ENCODE data around the gene HSF4. TPM values are rescaled to one million over a fixed set of nuclear protein-coding genes. Genes with fewer than 3 reads are reported as not detected.

Gene HSF4
- total RNA-seq, 1 donor from 2014 or later, result 0.63 TPM

- no peak for DNase-seq (ENCODE audit: low read depth)
- no peak overlapping the region for H3K4me3 ChIP-seq (ENCODE audit: low read depth, low read length)
- no peak for TF ChIP-seq CTCF (conservative IDR thresholded peaks at IDR 0.05; ENCODE audit: low read depth, low read length)
Measured at GRCh38 chr16:67145746-67146145, 18.8 kb upstream of the HSF4 start.

GRCh38 chr16:67146523-67147357, 17.8 kb upstream of the HSF4 start:
- TF ChIP-seq CTCF (conservative IDR thresholded peaks at IDR 0.05; ENCODE audit: low read depth, low read length), result peak; percentile 21
- H3K4me3 ChIP-seq (ENCODE audit: low read depth, low read length), result no peak overlapping the region
- DNase-seq (ENCODE audit: low read depth), result no peak

GRCh38 chr16:67147437-67148140, 17.0 kb upstream of the HSF4 start:
- TF ChIP-seq CTCF (conservative IDR thresholded peaks at IDR 0.05; ENCODE audit: low read depth, low read length), result no peak
- H3K4me3 ChIP-seq (ENCODE audit: low read depth, low read length), result no peak overlapping the region
- DNase-seq (ENCODE audit: low read depth), result no peak

GRCh38 chr16:67148221-67148620, 16.3 kb upstream of the HSF4 start:
- H3K4me3 ChIP-seq (ENCODE audit: low read depth, low read length), result no peak overlapping the region
- TF ChIP-seq CTCF (conservative IDR thresholded peaks at IDR 0.05; ENCODE audit: low read depth, low read length), result no peak
- DNase-seq (ENCODE audit: low read depth), result no peak

- DNase-seq (ENCODE audit: low read depth), result no peak
- no peak for TF ChIP-seq CTCF (conservative IDR thresholded peaks at IDR 0.05; ENCODE audit: low read depth, low read length)
- H3K4me3 ChIP-seq (ENCODE audit: low read depth, low read length), result no peak overlapping the region
Measured at GRCh38 chr16:67148656-67149275, 15.8 kb upstream of the HSF4 start.

- DNase-seq (ENCODE audit: low read depth), result no peak
- no peak for TF ChIP-seq CTCF (conservative IDR thresholded peaks at IDR 0.05; ENCODE audit: low read depth, low read length)
- no peak overlapping the region for H3K4me3 ChIP-seq (ENCODE audit: low read depth, low read length)
Measured at GRCh38 chr16:67149276-67150046, 15.1 kb upstream of the HSF4 start.
